ENCODE results near the gene ARMH2. TPM values are rescaled to one million over a fixed set of nuclear protein-coding genes. Genes with fewer than 3 reads are reported as not detected.
A peak's percentile ranks its signal among the peaks of the same experiment; 100 is the strongest.

Gene ARMH2
- total and polyA plus RNA-seq, 10 of the 15 experiments (the other 5 are each of a cell fraction or from before 2014, with no cell fraction given): 0.18 to 0.46 TPM; not detected in 8

GRCh38 chr6:24844903-24845302 is 46.2 kb upstream of the ARMH2 start:
- Histone ChIP-seq H3K9me3 (replicated peaks; ENCODE audit: control insufficient read depth, insufficient read depth, low read length) (no peaks in the 10 kb centered on the region), H3K27me3 (replicated peaks in 1 of 2; ENCODE audit: control insufficient read depth in 2 of 2, insufficient read depth in 2 of 2, low read length in 1 of 2) (no peaks in the 10 kb centered on the region), H3K9ac (ENCODE audit: control insufficient read depth, insufficient read depth, low read length) (no peak overlapping the region), H3K27ac (ENCODE audit: control insufficient read depth, insufficient read depth) (no peak overlapping the region), H3K4me1 (ENCODE audit: control insufficient read depth, insufficient read depth, low read length) (no peaks in the 10 kb centered on the region), H3K79me2 (ENCODE audit: control insufficient read depth, insufficient read depth, low read length) (no peaks in the 10 kb centered on the region), H3K36me3 (ENCODE audit: control insufficient read depth in 2 of 2, insufficient read depth in 2 of 2, low read length in 1 of 2) (peaks cover 4 to 16% of the 10 kb centered on the region in 2 experiments), H4K20me1 (ENCODE audit: control insufficient read depth, insufficient read depth) (no peaks in the 10 kb centered on the region), H3K4me3 (no peak overlapping the region), H3K4me2 (ENCODE audit: control insufficient read depth, insufficient read depth) (no peak overlapping the region), H2AFZ (ENCODE audit: control insufficient read depth, low read depth, low read length) (no peak overlapping the region)
- FAIRE-seq (no peak), DNase-seq (ENCODE audit: low read depth, low spot score) (no peak), ATAC-seq (peak; percentile 81)
- 0 out of 2 replicates have a peak, but pooled peaks have one; percentile 33 for TF ChIP-seq IRF4 (IDR thresholded peaks at IDR 0.05; ENCODE audit: low read depth, low read length)
- peak; percentile 88 for TF ChIP-seq RUNX3 (IDR thresholded peaks at IDR 0.05; ENCODE audit: low read length)
- no peak for TF ChIP-seq KLF5 (IDR thresholded peaks at IDR 0.05; ENCODE audit: partially characterized antibody)
- no peak for TF ChIP-seq CHD2 (IDR thresholded peaks at IDR 0.05; ENCODE audit: borderline replicate concordance, low read depth, low read length)
- TF ChIP-seq JUNB (IDR thresholded peaks at IDR 0.05): peak; percentile 26; the same call in 1 of the 2 replicates
- in situ Hi-C loops (cut with MboI) (no loop called here), intact Hi-C loops (cut with micrococcal nuclease; ENCODE audit: unreplicated experiment) (no loop called here)
- ChIA-PET RAD21 (ENCODE audit: unreplicated experiment) (interaction anchor here (0.7 kb wide), 1 partner anchor 68 kb away, joined by 3 read pairs; no protein-coding TSS in a partner anchor), CTCF (interaction anchor here (0.7 to 4.4 kb wide), 5 partner anchors 12 to 173 kb away, joined by 3 to 19 read pairs (median 3); no protein-coding TSS in a partner anchor), POLR2A (interaction anchor here (0.6 to 1.0 kb wide), 2 partner anchors 17 to 44 kb away, joined by 3 to 6 read pairs; no protein-coding TSS in a partner anchor), SMC1A (ENCODE audit: uncharacterized antibody, unreplicated experiment) (interaction anchor here (0.7 to 3.9 kb wide), 6 partner anchors 13 to 183 kb away, joined by 3 to 16 read pairs (median 4); no protein-coding TSS in a partner anchor)
- BruUV-seq (replicated peaks): no TSS peak
- 27% methylated on average over 6 of the region's 6 CpGs for WGBS (ENCODE audit: insufficient coverage, insufficient replicate concordance, low lambda C conversion rate, missing lambda C conversion rate)

GRCh38 chr6:24844061-24844460 is 45.3 kb upstream of the ARMH2 start:
- BruUV-seq (replicated peaks): no TSS peak
- Histone ChIP-seq H3K4me2 (ENCODE audit: control insufficient read depth, insufficient read depth) (no peak overlapping the region), H3K36me3 (ENCODE audit: control insufficient read depth in 2 of 2, insufficient read depth in 2 of 2, low read length in 1 of 2) (peaks cover 3 to 16% of the 10 kb centered on the region in 2 experiments), H3K27ac (ENCODE audit: control insufficient read depth, insufficient read depth) (no peak overlapping the region), H3K79me2 (ENCODE audit: control insufficient read depth, insufficient read depth, low read length) (no peaks in the 10 kb centered on the region), H4K20me1 (ENCODE audit: control insufficient read depth, insufficient read depth) (no peaks in the 10 kb centered on the region), H3K9ac (ENCODE audit: control insufficient read depth, insufficient read depth, low read length) (no peak overlapping the region), H3K27me3 (replicated peaks in 1 of 2; ENCODE audit: control insufficient read depth in 2 of 2, insufficient read depth in 2 of 2, low read length in 1 of 2) (no peaks in the 10 kb centered on the region), H3K4me3 (no peak overlapping the region), H3K4me1 (ENCODE audit: control insufficient read depth, insufficient read depth, low read length) (no peaks in the 10 kb centered on the region), H3K9me3 (replicated peaks; ENCODE audit: control insufficient read depth, insufficient read depth, low read length) (no peaks in the 10 kb centered on the region), H2AFZ (ENCODE audit: control insufficient read depth, low read depth, low read length) (no peak overlapping the region)
- RAD21 ChIA-PET (ENCODE audit: unreplicated experiment): interaction anchor here (0.7 to 1.2 kb wide), 2 partner anchors 67 to 174 kb away, joined by 3 read pairs; no protein-coding TSS in a partner anchor
- POLR2A ChIA-PET: interaction anchor here (1.0 kb wide), 1 partner anchor 18 kb away, joined by 6 read pairs; no protein-coding TSS in a partner anchor
- SMC1A ChIA-PET (ENCODE audit: uncharacterized antibody, unreplicated experiment): interaction anchor here (0.7 to 2.6 kb wide), 9 partner anchors 14 to 261 kb away, joined by 3 to 10 read pairs (median 4); no protein-coding TSS in a partner anchor
- DNase-seq (ENCODE audit: low read depth, low spot score) (no peak), ATAC-seq (no peak), FAIRE-seq (no peak)
- WGBS (ENCODE audit: insufficient coverage, insufficient replicate concordance, low lambda C conversion rate, missing lambda C conversion rate): 44% methylated on average over 1 of the region's 1 CpG
- in situ Hi-C loops (cut with MboI) (no loop called here), intact Hi-C loops (cut with micrococcal nuclease; ENCODE audit: unreplicated experiment) (no loop called here)
- TF ChIP-seq RUNX3 (IDR thresholded peaks at IDR 0.05; ENCODE audit: low read length): no peak
- no peak for TF ChIP-seq RAD51 (IDR thresholded peaks at IDR 0.05)
- no peak for TF ChIP-seq CHD2 (IDR thresholded peaks at IDR 0.05; ENCODE audit: borderline replicate concordance, low read depth, low read length)
- no peak for TF ChIP-seq PAX8 (IDR thresholded peaks at IDR 0.05)
- TF ChIP-seq SPI1 (IDR thresholded peaks at IDR 0.05; ENCODE audit: borderline replicate concordance, insufficient read depth, low read depth, low read length): no peak
- TF ChIP-seq POU2F2 (IDR thresholded peaks at IDR 0.05; ENCODE audit: borderline replicate concordance, low read depth, low read length): no peak
- no peak for TF ChIP-seq EED (IDR thresholded peaks at IDR 0.05; ENCODE audit: low read depth)
- TF ChIP-seq DPF2 (IDR thresholded peaks at IDR 0.05): no peak
- no peak for TF ChIP-seq TCF7 (IDR thresholded peaks at IDR 0.05; ENCODE audit: borderline replicate concordance)
- TF ChIP-seq SREBF1 (IDR thresholded peaks at IDR 0.05; ENCODE audit: low read length): no peak
- no peak for TF ChIP-seq MEF2B (IDR thresholded peaks at IDR 0.05; ENCODE audit: partially characterized antibody, poor library complexity, severe bottlenecking)
- TF ChIP-seq ASH2L (IDR thresholded peaks at IDR 0.05; ENCODE audit: borderline replicate concordance, low read depth): no peak
- CTCF ChIA-PET: interaction anchor here (0.7 to 4.4 kb wide), 4 partner anchors 13 to 148 kb away, joined by 3 to 19 read pairs (median 4); no protein-coding TSS in a partner anchor

All from GM12878 (cell line).